SU-DHL-6 (cell line): Measurements from ENCODE around the gene ACSL5.

Experiments
- CTCF ChIP-seq: fragments of 200-600 bp; sonication (generic); IDR thresholded peaks from one replicate; pipeline ENCODE4 v1.5.1; 2017; ENCODE audit warnings: antibody characterized with exemption, mild to moderate bottlenecking, low read length, moderate library complexity; ENCODE audit not compliant: insufficient read depth, poor library complexity, severe bottlenecking
- EZH2phosphoT487 ChIP-seq: fragments of 200-600 bp; sonication (generic), shearing (Covaris generic); conservative IDR thresholded peaks from 2 replicates; pipeline ENCODE4 v1.6.1; 2018; ENCODE audit warnings: mild to moderate bottlenecking, antibody characterized with exemption, low read length, moderate library complexity, mixed read lengths

GRCh38 chr10:112363696-112364688, 9.9 kb upstream of the ACSL5 start:
- no peak for TF ChIP-seq CTCF
- TF ChIP-seq EZH2phosphoT487, result no peak
